Epidermal melanocyte (primary cell): ENCODE data around the gene PRSS8.
A peak's percentile ranks its signal among the peaks of the same experiment; 100 is the strongest.
"Not testable (repeated sequence)": the region's sequence is repeated elsewhere in the genome, so short reads cannot be mapped to it uniquely, and the experiment has no call there.

Source experiments
- DNase-seq: peaks from one replicate; pipeline ENCODE4 v3.0.0; 2011; ENCODE audit warnings: low spot score; ENCODE audit not compliant: insufficient read length

Gene PRSS8

GRCh38 chr16:31106509-31107464, 28.7 kb downstream of the PRSS8 start:
- DNase-seq = no peak

DNA sequence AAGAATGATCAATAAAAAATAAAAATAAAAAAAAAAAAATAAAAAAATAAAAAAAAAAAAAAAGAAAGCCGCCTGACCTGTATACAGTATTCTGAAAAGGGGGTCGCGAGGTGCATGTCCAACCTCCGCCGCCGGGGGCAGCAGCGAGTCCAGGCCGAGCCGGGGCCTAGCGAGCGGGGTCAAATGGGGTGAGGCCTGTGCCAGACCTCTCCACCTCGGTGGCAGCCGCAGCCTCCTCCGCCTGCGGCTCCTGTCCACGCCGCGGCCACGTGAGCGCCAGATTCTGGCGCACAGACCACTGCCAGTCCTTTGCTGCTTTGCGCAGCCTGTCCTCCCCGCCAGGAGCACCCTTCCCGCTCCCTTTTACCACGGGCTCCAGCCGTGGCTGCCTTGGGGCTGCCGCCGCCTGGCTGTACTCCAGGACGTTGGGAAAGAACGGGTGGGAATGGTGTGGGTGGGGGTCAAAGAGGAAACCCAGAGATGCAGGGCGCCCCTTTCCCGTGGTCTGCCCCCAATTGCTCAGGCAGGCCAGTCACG, 29.8 kb downstream of the PRSS8 start:
- DNase-seq = peak; percentile 84

DNA sequence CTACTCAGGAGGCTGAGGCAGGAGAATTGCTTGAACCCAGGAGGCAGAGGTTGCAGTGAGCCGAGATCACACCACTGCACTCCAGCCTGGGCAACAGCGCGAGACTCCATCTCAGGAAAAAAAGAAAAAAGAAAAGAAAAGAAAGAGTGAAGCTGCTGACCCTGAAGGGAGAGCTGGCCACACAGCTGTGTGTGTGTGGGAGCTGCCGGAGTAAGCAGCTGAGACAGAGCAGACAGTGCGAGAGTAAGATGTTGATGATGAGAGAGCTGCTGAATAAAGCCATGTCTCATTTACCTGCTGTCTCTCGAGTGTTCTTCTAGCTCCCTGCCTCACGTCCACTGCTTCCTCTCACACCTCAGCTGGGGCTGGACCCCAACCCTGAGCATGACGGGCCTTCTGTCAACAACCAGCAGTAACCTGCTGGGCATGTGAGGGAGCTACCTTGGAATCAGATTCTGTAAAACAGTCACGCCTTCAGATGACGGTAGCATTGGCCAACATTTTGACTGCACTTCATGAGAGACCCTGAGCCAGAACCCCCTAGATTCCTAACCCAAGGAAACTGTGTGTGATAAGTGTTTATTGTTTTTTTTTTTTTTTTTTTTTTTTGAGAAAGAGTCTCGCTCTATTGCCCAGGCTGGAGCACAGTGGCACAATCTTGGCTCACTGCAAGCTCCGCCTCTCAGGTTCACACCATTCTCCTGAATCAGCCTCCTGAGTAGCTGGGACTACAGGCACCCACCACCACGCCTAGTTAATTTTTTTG, 34.5 kb downstream of the PRSS8 start:
- DNase-seq = not testable (repeated sequence)

- DNase-seq = no peak
These were observed 35.5 kb downstream of the PRSS8 start for GRCh38 chr16:31099860-31100638.

DNA sequence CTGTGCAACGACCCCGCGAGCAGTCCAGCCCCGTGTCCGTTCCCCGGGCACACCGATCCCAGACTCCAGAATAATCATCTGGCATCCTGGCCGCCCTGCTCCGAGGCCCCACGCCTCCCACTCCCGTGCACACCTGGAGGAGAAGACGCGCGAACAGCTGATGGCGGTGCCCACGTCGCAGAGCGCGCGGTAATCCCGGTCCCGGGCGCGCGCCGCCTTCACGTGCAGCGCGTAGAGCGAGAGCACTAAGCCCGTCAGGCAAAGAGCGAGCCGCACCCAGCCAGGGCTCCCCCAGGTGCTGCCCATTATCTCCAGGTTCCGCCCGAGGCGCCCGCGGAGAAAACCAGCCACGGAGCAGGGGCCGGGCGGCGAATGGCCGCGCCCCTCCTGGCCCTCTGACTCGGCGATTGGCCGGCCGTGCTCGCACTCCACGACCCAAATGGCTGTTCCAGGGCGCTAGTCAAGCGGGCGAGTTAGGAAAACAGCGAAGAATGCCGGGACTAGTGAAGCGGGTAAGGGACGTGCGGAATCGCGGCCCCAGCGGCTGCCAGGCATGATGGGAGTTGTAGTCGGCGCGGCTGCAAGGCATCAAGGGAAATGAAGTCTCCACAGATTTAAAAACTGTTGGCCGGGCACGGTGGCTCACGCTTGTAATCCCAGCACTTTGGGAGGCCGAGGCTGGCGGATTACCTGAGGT, 41.0 kb downstream of the PRSS8 start, which contains the start of gene VKORC1:
VKORC1 (minus strand) TSS at position 374 of the 697 bp plus-strand sequence; CDS start at position 306, 68 bp downstream.
- peak; percentile 95 for DNase-seq

GRCh38 chr16:31094088-31094423, 41.5 kb downstream of the PRSS8 start:
- peak; percentile 11 for DNase-seq

GRCh38 chr16:31093132-31093703, 42.3 kb downstream of the PRSS8 start:
- peak; percentile 70 for DNase-seq

DNA sequence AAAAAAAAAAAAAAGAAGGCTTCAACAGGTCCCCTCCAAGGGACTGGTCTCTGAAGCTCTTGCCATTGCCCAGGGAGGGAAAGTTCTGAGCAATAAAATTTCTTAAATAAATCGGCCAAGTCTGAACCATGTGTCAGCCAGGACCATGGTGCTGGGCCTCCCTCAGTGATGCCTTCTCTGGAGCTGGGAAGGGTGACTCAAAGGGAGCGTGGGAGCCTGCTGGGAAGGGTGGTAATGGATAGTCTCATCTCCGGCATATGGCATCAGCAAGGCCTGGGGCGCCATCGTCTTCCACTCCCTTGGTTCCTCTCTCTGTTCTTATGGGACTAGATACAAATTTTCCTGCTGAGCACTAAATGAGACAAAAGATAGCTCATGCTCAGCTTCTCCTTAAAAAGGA, 43.2 kb downstream of the PRSS8 start:
- DNase-seq = peak; percentile 12

DNA sequence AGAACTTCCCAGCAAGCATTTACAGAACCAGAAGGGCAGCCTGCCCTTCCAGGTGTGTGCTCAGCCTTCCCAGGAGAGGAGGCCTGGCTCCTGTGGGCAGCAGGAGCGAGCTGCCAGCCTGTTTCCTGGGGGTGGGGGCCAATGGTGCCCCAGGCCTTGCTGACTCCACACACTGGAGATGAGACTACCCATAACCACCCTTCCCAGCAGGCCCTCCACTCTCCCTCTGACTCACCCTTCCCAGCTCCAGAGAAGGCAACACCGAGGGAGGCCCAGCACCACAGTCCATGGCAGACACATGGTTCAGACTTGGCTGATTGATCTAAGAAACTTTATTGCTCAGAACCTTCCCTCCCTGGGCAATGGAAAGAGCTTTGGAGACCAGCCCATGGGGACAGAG, 45.0 kb downstream of the PRSS8 start:
- DNase-seq = no peak

DNA sequence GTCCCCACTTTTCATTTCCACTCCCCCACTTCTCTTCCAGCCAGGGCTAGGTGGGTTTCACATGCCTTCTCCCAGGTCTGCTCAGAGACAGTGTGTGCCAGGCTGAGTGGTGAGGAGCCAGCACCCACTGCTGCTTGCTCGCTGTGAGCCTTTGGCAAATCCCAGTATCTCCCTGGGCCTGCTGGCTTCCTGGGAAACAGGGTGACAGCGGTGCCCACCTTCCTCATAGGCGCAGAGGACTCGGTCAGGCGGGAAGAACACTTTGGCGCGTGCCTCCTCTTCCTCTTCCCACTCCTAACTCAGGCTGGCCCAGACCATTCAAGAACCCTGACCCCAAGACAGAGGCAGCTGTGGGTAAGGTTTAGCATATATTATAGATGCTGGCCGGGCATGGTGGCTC, 46.3 kb downstream of the PRSS8 start:
- no peak for DNase-seq

GRCh38 chr16:31088459-31089183, 46.9 kb downstream of the PRSS8 start, which contains the start of gene PRSS53:
PRSS53 (minus strand) TSS chr16:31088943; CDS start chr16:31088809, 134 bp downstream.
- peak; percentile 12 for DNase-seq

DNA sequence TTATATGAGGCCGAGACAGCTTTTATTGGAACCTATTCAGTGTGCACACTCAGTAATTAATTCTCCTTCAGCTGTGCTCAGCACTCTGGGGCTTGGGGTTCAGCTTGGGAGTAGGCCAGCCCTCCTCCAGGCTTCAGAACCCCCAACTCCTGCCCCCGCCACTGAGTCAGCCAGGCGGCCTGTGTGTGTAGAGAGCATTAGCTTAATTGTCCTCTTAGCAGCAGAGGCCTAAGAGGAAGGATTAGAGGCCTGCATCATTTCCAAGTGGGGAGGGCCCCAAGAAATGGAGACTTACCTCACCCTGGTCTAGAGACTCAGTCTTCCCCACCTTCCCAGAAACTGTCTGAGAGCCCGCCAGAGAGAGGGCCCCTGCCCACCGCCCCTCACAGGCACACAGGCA, 47.6 kb downstream of the PRSS8 start:
- no peak for DNase-seq

DNA sequence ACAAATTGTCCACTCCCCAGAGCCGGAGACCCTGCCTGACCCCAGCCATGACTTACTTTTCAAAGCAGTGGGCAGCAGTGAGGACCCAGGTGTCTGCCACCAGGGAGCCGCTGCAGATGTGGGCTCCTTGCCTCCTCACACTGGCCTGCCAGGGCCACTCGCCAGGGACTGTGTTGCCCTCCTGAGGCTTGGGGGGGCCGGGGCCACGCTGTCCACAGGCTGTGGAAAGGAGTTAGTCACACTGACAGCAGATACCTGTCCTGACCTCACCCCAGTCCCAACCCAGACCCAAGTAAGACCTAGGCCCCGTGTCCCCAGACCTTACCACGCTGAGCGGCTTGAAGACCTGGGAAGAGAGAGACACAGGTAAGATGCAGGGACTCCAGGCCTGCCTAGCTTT, 48.0 kb downstream of the PRSS8 start:
- DNase-seq = no peak

DNA sequence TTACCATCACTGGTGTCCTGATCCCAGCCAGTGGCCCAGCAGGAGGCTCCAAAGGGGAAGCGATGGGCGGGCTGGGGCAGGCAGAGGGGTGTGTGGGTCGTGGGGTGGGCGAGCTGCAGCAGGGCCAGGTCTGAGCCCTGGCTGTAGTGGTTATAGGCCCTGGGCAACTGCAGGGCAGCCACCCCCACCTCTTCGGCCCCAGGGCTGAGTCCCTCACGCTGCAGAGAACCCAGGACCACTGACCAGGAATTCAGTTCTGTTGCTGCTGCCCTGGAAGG, 49.0 kb downstream of the PRSS8 start:
- peak; percentile 4 for DNase-seq

DNA sequence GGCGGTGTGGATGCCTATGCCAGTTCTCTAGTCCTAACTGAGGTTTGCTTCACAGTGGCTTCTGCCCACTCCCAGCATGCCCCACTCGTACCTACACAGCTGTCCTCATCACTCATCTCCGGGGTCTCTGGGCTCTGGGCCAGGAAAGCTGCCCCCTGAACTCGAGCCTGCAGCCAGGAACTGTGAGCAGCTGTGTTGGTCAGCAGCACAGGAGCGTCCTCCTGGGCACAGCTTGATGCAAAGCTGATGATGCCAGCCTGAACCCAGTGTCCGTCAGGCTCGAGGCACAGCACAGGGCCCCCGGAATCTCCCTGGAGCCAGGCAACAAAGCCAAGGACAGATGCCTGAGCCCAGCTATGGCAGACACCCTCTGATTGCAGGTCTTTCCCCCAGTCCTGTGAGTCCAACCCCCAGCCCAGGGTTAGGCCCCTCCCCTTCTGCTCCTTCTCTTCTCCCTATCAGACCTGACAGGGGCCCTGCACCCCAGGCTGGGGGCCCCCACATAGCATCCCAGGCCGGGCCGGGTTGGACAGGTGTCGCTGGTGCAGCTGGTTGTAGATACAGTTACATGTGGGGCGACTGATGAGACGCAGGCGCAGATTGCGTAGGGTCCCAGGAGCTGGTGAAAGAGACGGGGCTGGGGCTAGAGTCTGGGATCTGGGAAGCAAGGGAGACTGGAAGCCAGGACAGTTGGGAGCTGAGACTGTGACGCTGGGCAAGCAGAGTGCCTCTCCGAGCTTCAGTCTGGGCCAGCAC, 49.5 kb downstream of the PRSS8 start:
- peak; percentile 11 for DNase-seq

DNA sequence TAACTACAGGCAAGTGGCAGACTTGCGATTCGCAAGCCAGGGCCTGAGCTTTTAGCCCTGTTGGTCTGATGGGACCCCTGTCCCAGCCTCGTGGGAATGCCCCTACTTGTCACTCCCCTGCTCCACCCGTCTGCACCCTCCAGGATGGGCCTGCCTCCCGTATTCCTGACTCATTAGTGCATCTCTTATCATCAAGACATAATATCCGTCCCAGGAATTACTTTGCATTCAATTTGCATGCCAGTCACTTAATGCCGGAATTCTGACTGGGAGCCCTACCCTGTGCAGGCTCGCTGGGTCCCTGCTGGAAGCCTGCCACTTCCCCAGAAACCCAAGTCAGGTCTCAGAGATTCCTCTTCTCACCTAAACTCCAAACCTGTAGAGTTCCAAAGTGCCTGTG, 50.1 kb downstream of the PRSS8 start:
- peak; percentile 13 for DNase-seq

- peak; percentile 15 for DNase-seq
These were observed 50.8 kb downstream of the PRSS8 start for GRCh38 chr16:31084584-31085302.

DNA sequence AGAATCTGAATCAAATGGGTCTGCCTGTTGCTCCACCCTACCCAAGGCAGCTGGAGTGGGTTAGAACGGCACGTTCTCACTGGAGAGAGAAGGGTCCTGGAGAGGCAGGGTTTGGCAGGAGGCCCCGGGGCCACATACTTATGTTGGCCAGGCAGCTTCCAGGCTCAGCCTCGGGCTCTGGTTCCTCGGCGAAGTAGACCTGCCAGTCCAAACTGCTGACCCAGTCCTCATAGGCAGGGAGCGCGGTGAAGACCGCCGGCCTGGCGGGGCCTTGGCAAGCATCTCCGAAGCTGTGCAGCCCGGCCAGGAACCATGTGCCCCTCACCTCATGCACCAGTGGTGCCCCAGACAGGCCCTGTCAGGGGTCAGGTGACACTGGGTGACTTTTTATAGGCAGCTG, 51.5 kb downstream of the PRSS8 start:
- no peak for DNase-seq
